HG03342 (cell line): ENCODE results near the gene MRGPRX2.

Experiments used
- ATAC-seq: cut with Tn5 transposase; IDR thresholded peaks from one replicate; pipeline ENCODE4 v1.9.1; 2021; ENCODE audit warnings: mild to moderate bottlenecking, moderate library complexity; ENCODE audit not compliant: unreplicated experiment

The MRGPRX2 gene

GRCh38 chr11:19076744-19077589 lies 16.4 kb upstream of the MRGPRX2 start:
- peak; percentile 78 for ATAC-seq

GRCh38 chr11:19075636-19076035 lies 15.1 kb upstream of the MRGPRX2 start:
- ATAC-seq = no peak

- ATAC-seq = no peak
Measured at GRCh38 chr11:19073454-19074415, 13.2 kb upstream of the MRGPRX2 start.

GRCh38 chr11:19072464-19072863 lies 11.9 kb upstream of the MRGPRX2 start:
- no peak for ATAC-seq

GRCh38 chr11:19071255-19071654 lies 10.7 kb upstream of the MRGPRX2 start:
- peak; percentile 96 for ATAC-seq

- no peak for ATAC-seq
Measured at GRCh38 chr11:19059833-19060232, 684 bp downstream of the MRGPRX2 start.

- no peak for ATAC-seq
Measured at GRCh38 chr11:19055905-19056304, 4.6 kb downstream of the MRGPRX2 start.

GRCh38 chr11:19055016-19055415 lies 5.5 kb downstream of the MRGPRX2 start:
- ATAC-seq = no peak

GRCh38 chr11:19053909-19054308 lies 6.6 kb downstream of the MRGPRX2 start:
- no peak for ATAC-seq

GRCh38 chr11:19050281-19050680 lies 10.2 kb downstream of the MRGPRX2 start:
- ATAC-seq = no peak

GRCh38 chr11:19049351-19049750 lies 11.2 kb downstream of the MRGPRX2 start:
- no peak for ATAC-seq

GRCh38 chr11:19040051-19040450 lies 20.5 kb downstream of the MRGPRX2 start:
- no peak for ATAC-seq

GRCh38 chr11:19039409-19039808 lies 21.1 kb downstream of the MRGPRX2 start:
- no peak for ATAC-seq

- no peak for ATAC-seq
Measured at GRCh38 chr11:19032990-19033389, 27.5 kb downstream of the MRGPRX2 start.

GRCh38 chr11:19027829-19028595 lies 32.5 kb downstream of the MRGPRX2 start:
- ATAC-seq = no peak

- no peak for ATAC-seq
Measured at GRCh38 chr11:19026862-19027261, 33.7 kb downstream of the MRGPRX2 start.

GRCh38 chr11:19025481-19026406 lies 34.8 kb downstream of the MRGPRX2 start:
- ATAC-seq = no peak

- no peak for ATAC-seq
Measured at GRCh38 chr11:19020831-19021230, 39.7 kb downstream of the MRGPRX2 start.

GRCh38 chr11:19018901-19019300 lies 41.6 kb downstream of the MRGPRX2 start:
- no peak for ATAC-seq
